Measurements from ENCODE around the gene NOS1AP. TPM values are rescaled to one million over a fixed set of nuclear protein-coding genes. Genes with fewer than 3 reads are reported as not detected.

NOS1AP gene
- total RNA-seq, 1 donor from 2014 or later: 0.79 TPM

DNA sequence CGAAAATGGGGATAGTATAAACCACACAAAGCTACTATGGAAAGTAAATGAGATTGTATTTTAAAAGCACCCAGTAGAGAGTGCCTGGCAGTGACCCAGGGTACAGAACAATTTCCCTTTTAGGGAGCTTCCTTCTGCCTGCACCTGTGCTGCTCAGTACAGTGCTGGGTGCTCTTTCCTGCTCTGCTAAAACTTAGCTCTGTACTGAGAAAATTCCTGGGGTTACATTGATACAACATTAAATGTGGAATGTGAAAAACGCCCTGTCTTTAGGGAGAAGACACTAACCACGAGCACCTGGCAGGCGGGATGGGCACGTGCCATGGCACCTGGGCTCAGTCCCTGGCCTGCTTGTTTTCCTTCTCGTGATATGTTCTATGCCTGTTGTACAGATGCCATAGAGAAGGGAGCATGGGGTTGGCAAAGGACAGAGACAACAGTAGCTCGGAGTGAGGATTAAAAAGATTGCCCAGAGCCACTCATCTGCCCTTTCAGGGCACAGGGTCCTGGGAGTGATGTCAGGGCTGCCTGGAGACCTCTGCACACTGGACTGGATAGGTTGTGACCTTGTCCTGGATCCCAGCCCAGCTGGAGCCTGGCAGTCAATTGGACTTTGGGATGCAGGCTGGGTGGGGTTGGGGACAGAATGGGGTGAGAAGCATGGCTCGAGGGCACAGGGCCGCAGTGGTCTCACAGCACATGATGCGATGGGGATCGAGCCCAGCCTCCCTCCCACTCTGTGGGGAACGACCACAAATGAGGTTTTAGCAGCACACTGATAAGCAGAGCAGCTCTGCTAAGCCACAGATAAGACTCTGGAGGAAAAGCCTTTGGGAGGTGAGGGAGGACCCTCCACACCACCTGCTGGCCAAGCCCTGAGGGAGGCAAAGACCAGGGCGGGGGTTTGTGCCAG, 302.9 kb downstream of the NOS1AP start:
- no peak for DNase-seq (ENCODE audit: low read depth)
- H3K36me3 ChIP-seq (ENCODE audit: control insufficient read depth, insufficient read depth, low read length): no peaks in the 10 kb centered on the region
- H3K27me3 ChIP-seq (ENCODE audit: control insufficient read depth, insufficient read depth, low read length): no peaks in the 10 kb centered on the region
- TF ChIP-seq, protein P1, sequence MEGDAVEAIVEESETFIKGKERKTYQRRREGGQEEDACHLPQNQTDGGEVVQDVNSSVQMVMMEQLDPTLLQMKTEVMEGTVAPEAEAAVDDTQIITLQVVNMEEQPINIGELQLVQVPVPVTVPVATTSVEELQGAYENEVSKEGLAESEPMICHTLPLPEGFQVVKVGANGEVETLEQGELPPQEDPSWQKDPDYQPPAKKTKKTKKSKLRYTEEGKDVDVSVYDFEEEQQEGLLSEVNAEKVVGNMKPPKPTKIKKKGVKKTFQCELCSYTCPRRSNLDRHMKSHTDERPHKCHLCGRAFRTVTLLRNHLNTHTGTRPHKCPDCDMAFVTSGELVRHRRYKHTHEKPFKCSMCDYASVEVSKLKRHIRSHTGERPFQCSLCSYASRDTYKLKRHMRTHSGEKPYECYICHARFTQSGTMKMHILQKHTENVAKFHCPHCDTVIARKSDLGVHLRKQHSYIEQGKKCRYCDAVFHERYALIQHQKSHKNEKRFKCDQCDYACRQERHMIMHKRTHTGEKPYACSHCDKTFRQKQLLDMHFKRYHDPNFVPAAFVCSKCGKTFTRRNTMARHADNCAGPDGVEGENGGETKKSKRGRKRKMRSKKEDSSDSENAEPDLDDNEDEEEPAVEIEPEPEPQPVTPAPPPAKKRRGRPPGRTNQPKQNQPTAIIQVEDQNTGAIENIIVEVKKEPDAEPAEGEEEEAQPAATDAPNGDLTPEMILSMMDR (IDR thresholded peaks at IDR 0.05; ENCODE audit: insufficient read depth, low read length, poor library complexity, severe bottlenecking): no peak
- H3K4me3 ChIP-seq (ENCODE audit: low read depth, low read length): no peak overlapping the region

DNA sequence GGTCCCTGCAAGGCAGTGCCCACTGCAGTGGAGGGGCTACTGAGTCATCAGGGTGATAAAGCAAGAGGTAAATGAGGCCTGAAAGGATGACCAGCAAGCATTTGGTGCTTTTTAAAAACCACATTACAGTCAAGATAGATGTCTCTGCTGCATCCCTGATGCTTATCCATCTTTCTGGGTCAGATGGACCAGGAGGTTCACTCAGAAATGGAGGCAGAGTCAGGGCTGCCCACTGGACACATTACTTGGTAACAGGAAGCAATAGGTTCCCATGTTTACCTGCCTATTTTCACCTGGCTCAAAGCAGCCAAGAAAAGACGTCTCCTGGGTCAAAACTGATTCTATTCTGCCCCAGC, 303.6 kb downstream of the NOS1AP start:
- Histone ChIP-seq H3K27me3 (ENCODE audit: control insufficient read depth, insufficient read depth, low read length) (no peaks in the 10 kb centered on the region), H3K36me3 (ENCODE audit: control insufficient read depth, insufficient read depth, low read length) (no peaks in the 10 kb centered on the region), H3K4me3 (ENCODE audit: low read depth, low read length) (no peak overlapping the region)
- TF ChIP-seq, protein P1 (IDR thresholded peaks at IDR 0.05; ENCODE audit: insufficient read depth, low read length, poor library complexity, severe bottlenecking): no peak
- no peak for DNase-seq (ENCODE audit: low read depth)

DNA sequence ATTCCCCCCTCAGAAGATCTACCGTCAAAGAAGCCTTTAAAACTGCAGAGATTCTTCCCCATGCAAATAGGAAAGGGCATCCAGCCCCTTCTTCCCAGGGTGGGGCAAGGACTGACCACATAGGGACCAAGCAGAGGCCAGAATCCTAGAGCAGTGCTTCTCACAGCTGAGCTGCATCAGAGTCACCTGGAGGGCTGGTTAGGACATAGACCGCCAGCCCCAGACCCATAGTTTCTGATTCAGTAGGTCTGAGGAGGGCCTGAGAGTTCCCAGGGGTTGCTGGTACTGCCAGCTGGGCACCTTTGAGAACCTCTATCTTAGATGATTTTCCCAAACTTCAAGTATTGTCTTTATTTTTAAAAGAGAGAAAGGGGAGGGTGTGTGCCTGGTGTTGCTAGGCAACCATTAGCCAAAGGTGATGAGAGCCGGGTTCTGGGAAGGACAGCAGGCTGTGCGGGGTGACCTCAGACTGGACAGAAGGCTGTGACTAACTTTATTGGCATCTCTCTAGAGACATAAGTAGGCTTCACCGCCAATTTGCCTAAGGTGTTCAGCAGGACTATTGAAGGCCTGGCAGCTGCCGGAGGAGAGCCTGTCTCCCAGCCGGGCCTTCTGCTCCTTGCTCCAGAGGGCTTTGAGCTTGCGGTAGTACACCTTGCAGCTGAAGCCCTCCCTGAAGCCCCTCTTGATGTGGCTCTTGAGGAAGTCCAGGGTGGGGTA, 304.2 kb downstream of the NOS1AP start:
- TF ChIP-seq, protein P1 (IDR thresholded peaks at IDR 0.05; ENCODE audit: insufficient read depth, low read length, poor library complexity, severe bottlenecking): no peak
- no peaks in the 10 kb centered on the region for H3K36me3 ChIP-seq (ENCODE audit: control insufficient read depth, insufficient read depth, low read length)
- H3K27me3 ChIP-seq (ENCODE audit: control insufficient read depth, insufficient read depth, low read length): no peaks in the 10 kb centered on the region
- DNase-seq (ENCODE audit: low read depth): peak; percentile 81
- H3K4me3 ChIP-seq (ENCODE audit: low read depth, low read length): no peak overlapping the region

DNA sequence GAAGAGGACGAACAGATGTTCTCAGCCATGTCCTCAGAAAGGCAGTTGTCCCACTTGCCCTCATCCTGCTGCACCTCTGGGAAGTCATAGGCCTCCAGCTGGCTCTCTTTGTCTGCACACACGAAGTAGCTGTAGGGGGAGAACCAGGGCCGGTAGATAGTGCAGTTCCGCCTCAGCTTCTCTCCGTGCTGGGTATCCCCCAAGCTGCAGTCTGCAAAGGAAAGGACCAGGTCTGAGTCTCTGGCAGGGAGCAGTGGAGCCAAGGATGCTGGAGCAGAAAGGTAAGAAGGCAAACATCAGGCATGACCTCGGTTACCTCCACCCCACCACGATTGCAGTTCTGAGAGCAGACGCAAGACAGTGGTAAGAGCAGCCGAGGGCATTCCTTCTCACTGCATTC, 304.9 kb downstream of the NOS1AP start:
- TF ChIP-seq, protein P1 (IDR thresholded peaks at IDR 0.05; ENCODE audit: insufficient read depth, low read length, poor library complexity, severe bottlenecking): no peak
- Histone ChIP-seq H3K4me3 (ENCODE audit: low read depth, low read length) (no peak overlapping the region), H3K27me3 (ENCODE audit: control insufficient read depth, insufficient read depth, low read length) (no peaks in the 10 kb centered on the region), H3K36me3 (ENCODE audit: control insufficient read depth, insufficient read depth, low read length) (no peaks in the 10 kb centered on the region)
- no peak for DNase-seq (ENCODE audit: low read depth)

DNA sequence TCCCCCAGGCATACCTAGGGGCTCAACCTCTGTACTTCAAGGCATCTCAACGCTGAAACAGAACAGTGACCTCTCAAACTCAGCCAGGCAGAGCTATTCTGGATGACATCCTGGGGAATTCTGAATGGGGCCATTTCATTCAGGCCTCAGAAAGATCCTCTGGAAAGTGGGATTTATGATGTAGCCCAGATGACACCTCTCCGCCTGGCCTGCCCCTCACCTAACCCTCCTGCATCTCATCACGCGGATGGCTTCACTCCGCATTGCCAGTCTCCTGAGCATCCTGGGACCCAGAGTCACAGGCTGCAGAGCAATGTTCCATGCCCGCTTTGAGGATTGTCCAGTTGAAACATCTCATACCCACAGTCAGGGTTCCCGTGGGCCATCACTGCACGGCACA, 306.0 kb downstream of the NOS1AP start:
- no peak for DNase-seq (ENCODE audit: low read depth)
- TF ChIP-seq, protein P1 (IDR thresholded peaks at IDR 0.05; ENCODE audit: insufficient read depth, low read length, poor library complexity, severe bottlenecking): no peak
- Histone ChIP-seq H3K36me3 (ENCODE audit: control insufficient read depth, insufficient read depth, low read length) (no peaks in the 10 kb centered on the region), H3K4me3 (ENCODE audit: low read depth, low read length) (no peak overlapping the region), H3K27me3 (ENCODE audit: control insufficient read depth, insufficient read depth, low read length) (no peaks in the 10 kb centered on the region)

Measured in kidney epithelial cell (primary cell).